OCI-LY3 (cell line): Measurements from ENCODE around the gene ZFP36L1.

Experiments
- H2AFZ ChIP-seq: fragments of 200-600, 300-600 bp; shearing (Covaris generic); 2 replicates; pipeline ENCODE4 v1.6.0; 2014; ENCODE audit warnings: antibody characterized with exemption, low read depth, low read length
- H3K27ac ChIP-seq: fragments of 200-600, 300-600 bp; sonication (generic); 2 replicates; pipeline ENCODE4 v1.5.1; 2014; ENCODE audit warnings: mild to moderate bottlenecking, low read length, moderate library complexity, mixed read lengths
- H3K27me3 ChIP-seq: fragments of 200-600, 300-600 bp; sonication (generic); 2 replicates; pipeline ENCODE4 v1.6.1; 2014; ENCODE audit warnings: low read depth, low read length, mixed read lengths
- H3K36me3 ChIP-seq: fragments of 200-600, 300-600 bp; sonication (generic); replicated peaks from 2 replicates; pipeline ENCODE3; 2014; ENCODE audit warnings: low read depth, low read length, mixed read lengths
- H3K4me1 ChIP-seq: fragments of 300-600, 200-600 bp; sonication (generic); 2 replicates; pipeline ENCODE4 v1.6.1; 2014; ENCODE audit warnings: low read length, mixed read lengths
- H3K4me2 ChIP-seq: fragments of 200-600, 300-600 bp; sonication (generic); 2 replicates; pipeline ENCODE4 v1.6.1; 2014; ENCODE audit warnings: low read length, mixed read lengths
- H3K4me3 ChIP-seq: fragments of 300-600, 200-600 bp; sonication (generic); 2 replicates; pipeline ENCODE4 v1.5.1; 2014; ENCODE audit warnings: antibody characterized with exemption, mild to moderate bottlenecking, low read length, moderate library complexity
- H3K79me2 ChIP-seq: fragments of 300-600, 200-600 bp; shearing (Covaris generic); 2 replicates; pipeline ENCODE4 v1.6.1; 2014; ENCODE audit warnings: mild to moderate bottlenecking, low read length, mixed read lengths
- H3K9ac ChIP-seq: fragments of 300-600, 200-600 bp; shearing (Covaris generic); 2 replicates; pipeline ENCODE4 v1.6.0; 2014; ENCODE audit warnings: mild to moderate bottlenecking, low read length, moderate library complexity
- H3K9me3 ChIP-seq: fragments of 200-600, 300-600 bp; shearing (Covaris generic); 2 replicates; pipeline ENCODE4 v1.6.1; 2014; ENCODE audit warnings: low read length, mixed read lengths; ENCODE audit not compliant: insufficient read depth
- H4K20me1 ChIP-seq: fragments of 200-600, 300-600 bp; sonication (generic); 2 replicates; pipeline ENCODE4 v1.6.1; 2016; ENCODE audit warnings: low read length, mixed read lengths; ENCODE audit not compliant: insufficient read depth
- EZH2phosphoT487 ChIP-seq: fragments of 200-600 bp; shearing (Covaris generic); IDR thresholded peaks from 2 replicates; pipeline ENCODE4 v1.6.1; 2018; ENCODE audit warnings: antibody characterized with exemption, mixed run types, low read depth
- TF ChIP-seq, protein P1 (sequence below): fragments of 200-600, 300-600 bp; sonication (generic); IDR thresholded peaks from 2 replicates; pipeline ENCODE4 v1.5.1; 2014; ENCODE audit warnings: antibody characterized with exemption, low read length, low read depth

ZFP36L1 gene

DNA sequence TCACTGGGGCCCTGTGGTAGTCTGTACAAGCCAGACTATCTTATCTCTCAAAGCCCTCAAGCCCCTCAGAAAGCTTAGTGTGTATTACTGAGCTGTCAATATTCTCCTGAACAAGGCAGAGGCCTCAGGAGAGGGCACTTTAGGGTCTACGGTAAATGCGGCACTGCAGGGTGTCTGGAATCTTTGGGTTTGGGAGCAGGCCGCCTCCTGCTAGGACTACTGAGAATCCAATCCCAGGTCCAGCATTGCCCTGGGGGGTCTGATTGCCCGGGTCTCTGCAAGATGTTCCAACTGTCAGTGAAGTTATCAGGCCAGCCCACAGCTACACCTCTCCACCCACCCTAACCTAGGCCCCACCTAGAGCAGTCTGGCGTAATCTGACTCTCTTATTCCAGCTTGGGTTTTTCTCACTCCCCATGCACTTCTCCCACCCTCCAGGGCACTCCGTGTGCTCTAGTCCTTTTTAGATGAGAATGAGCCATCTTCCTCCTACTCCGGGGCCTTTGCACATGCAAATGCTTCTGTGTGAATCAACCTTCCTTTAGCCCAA lies 4.3 kb upstream of the ZFP36L1 start:
- H3K9me3 ChIP-seq = peaks cover 11% of the 10 kb centered on the region
- H3K4me1 ChIP-seq = peaks cover 38% of the 10 kb centered on the region
- TF ChIP-seq, protein P1, sequence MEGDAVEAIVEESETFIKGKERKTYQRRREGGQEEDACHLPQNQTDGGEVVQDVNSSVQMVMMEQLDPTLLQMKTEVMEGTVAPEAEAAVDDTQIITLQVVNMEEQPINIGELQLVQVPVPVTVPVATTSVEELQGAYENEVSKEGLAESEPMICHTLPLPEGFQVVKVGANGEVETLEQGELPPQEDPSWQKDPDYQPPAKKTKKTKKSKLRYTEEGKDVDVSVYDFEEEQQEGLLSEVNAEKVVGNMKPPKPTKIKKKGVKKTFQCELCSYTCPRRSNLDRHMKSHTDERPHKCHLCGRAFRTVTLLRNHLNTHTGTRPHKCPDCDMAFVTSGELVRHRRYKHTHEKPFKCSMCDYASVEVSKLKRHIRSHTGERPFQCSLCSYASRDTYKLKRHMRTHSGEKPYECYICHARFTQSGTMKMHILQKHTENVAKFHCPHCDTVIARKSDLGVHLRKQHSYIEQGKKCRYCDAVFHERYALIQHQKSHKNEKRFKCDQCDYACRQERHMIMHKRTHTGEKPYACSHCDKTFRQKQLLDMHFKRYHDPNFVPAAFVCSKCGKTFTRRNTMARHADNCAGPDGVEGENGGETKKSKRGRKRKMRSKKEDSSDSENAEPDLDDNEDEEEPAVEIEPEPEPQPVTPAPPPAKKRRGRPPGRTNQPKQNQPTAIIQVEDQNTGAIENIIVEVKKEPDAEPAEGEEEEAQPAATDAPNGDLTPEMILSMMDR = no peak
- TF ChIP-seq EZH2phosphoT487 = no peak
- H3K36me3 ChIP-seq = peaks cover 7% of the 10 kb centered on the region
- H3K79me2 ChIP-seq = peaks cover 27% of the 10 kb centered on the region
- H4K20me1 ChIP-seq = no peaks in the 10 kb centered on the region
- H2AFZ ChIP-seq = peak overlapping the region; percentile 35; the same call in 1 of the 2 replicates
- no peaks in the 10 kb centered on the region for H3K27me3 ChIP-seq
- no peak overlapping the region for H3K4me3 ChIP-seq
- H3K4me2 ChIP-seq = peak overlapping the region; percentile 81
- peak overlapping the region; percentile 99; the same call in 1 of the 2 replicates for H3K9ac ChIP-seq
- H3K27ac ChIP-seq = peak overlapping the region; percentile 92

DNA sequence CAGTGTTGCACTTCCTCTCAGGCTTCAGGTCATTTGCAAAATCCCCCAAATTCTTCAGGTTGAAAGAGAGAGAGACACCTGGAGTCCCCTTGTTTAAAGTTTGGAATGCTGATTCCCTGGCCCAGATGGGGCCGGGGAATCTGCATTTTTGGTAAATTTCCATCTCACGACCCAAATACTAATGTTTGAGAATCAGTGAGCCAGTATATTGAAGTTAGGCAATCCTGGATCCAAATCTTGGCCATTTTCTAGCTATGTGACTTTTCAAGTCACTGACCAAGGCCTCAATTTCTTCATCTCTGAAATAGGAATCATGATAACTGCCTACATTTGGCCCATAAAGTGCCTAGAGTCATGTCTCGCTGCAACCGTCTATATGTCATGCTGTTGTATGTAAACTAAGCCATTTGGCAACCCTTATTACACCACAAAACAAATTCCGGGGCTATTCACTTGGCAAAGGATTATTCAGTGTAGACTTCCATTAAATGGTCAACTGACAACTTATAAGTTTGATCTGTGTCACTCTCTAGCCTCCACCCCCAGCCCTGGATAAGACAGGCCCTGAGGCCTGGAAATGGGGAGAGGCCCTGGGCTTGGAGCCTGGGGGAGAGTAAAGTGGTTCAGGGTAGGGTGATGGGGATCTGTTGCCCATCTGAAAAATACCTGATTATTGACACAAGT lies 3.7 kb upstream of the ZFP36L1 start:
- H2AFZ ChIP-seq = no peak overlapping the region
- peaks cover 9% of the 10 kb centered on the region for H3K36me3 ChIP-seq
- no peaks in the 10 kb centered on the region for H3K27me3 ChIP-seq
- peaks cover 6% of the 10 kb centered on the region for H3K9me3 ChIP-seq
- peak overlapping the region; percentile 92 for H3K27ac ChIP-seq
- H3K79me2 ChIP-seq = peaks cover 33% of the 10 kb centered on the region
- H3K4me3 ChIP-seq = peak overlapping the region; percentile 89
- peak overlapping the region; percentile 99 for H3K9ac ChIP-seq
- no peak for TF ChIP-seq EZH2phosphoT487
- TF ChIP-seq, protein P1 = no peak
- peak overlapping the region; percentile 81 for H3K4me2 ChIP-seq
- H3K4me1 ChIP-seq = peaks cover 38% of the 10 kb centered on the region
- H4K20me1 ChIP-seq = peaks cover 4% of the 10 kb centered on the region

DNA sequence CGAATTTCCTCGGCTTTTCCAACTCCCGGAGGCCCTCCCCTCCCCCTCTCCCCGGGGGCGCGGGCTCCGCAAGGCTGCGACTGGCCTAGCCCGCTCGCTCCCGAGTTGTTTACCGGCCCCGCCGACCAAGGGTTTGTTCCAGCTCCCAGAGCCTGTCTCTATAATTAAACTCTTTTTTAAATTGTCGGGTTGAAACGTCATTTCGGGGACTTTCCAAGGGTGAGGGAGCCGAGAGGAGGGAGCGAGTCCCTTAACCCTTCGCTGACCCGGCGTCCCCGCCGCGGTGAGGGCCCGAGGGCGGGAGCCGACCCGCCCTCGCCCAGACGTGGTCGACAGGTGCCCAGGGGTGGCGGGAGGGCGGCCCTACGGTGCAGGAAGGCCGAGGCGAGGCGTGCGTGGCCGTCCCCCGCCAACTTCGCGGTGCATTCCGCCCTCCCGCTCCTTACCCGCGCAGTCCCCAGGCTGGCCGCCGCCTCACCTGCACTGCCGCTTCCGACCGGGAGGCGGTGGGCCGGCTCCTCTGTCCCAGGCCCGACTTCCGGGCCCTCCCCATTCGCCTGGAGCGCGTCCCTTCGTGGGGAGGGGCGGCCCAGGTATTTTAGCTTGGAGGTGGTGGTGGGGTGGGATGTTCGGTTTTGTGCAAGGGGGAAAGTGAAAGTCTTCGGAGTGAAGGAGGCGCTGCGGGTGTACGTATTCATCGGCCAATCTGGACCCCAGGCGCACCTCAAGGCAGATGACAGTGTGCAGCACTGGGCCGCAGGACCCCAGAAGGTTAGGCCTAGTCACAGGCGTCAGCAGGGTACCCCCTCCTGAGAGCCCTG lies 2.9 kb upstream of the ZFP36L1 start:
- H3K9ac ChIP-seq = peak overlapping the region; percentile 99
- peak overlapping the region; percentile 89 for H3K4me3 ChIP-seq
- peak overlapping the region; percentile 92 for H3K27ac ChIP-seq
- H3K4me1 ChIP-seq = peaks cover 38% of the 10 kb centered on the region
- peaks cover 4% of the 10 kb centered on the region; the same call in 1 of the 2 replicates for H3K9me3 ChIP-seq
- H2AFZ ChIP-seq = no peak overlapping the region; the same call in 1 of the 2 replicates
- TF ChIP-seq, protein P1 = peak; percentile 41
- no peak for TF ChIP-seq EZH2phosphoT487
- H3K4me2 ChIP-seq = peak overlapping the region; percentile 81
- H4K20me1 ChIP-seq = peaks cover 11% of the 10 kb centered on the region
- H3K36me3 ChIP-seq = peaks cover 14% of the 10 kb centered on the region
- no peaks in the 10 kb centered on the region for H3K27me3 ChIP-seq
- peaks cover 41% of the 10 kb centered on the region for H3K79me2 ChIP-seq
